ENCODE results near the gene SLC66A2.

DNA sequence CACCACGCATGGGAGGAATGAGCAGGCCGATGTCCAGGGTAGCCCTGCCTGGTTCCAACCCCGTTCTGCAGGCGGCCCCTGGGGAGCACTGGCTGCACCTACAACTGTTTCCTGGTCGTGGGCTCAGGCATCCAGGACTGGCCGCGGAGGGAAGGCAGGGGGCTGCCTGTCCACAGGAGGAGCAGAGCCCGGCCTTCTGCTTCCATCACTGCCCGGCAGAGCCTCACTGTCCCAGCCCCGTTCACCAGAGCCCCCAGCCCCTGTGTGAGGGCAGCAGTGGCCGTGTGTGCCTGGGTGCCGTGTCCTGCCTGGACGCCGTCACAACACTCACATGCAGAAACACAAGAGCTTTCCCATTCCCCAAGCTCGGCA lies 97.5 kb downstream of the SLC66A2 start:
- TF ChIP-seq, protein P1, sequence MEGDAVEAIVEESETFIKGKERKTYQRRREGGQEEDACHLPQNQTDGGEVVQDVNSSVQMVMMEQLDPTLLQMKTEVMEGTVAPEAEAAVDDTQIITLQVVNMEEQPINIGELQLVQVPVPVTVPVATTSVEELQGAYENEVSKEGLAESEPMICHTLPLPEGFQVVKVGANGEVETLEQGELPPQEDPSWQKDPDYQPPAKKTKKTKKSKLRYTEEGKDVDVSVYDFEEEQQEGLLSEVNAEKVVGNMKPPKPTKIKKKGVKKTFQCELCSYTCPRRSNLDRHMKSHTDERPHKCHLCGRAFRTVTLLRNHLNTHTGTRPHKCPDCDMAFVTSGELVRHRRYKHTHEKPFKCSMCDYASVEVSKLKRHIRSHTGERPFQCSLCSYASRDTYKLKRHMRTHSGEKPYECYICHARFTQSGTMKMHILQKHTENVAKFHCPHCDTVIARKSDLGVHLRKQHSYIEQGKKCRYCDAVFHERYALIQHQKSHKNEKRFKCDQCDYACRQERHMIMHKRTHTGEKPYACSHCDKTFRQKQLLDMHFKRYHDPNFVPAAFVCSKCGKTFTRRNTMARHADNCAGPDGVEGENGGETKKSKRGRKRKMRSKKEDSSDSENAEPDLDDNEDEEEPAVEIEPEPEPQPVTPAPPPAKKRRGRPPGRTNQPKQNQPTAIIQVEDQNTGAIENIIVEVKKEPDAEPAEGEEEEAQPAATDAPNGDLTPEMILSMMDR (IDR thresholded peaks at IDR 0.05) = no peak
- no peak for TF ChIP-seq POLR2A (IDR thresholded peaks at IDR 0.05)
- no peak for TF ChIP-seq EP300 (IDR thresholded peaks at IDR 0.05)
